Ovary (tissue), 9 donors: ENCODE data around the gene GABPB2. TPM values are rescaled to one million over a fixed set of nuclear protein-coding genes. Genes with fewer than 3 reads are reported as not detected.

Experiments
- DNase-seq, 5 donors: peaks; one replicate each; pipeline ENCODE4 v3.0.0-alpha.2; 2019 to 2020
- H3K27ac ChIP-seq, 2 donors: fragments of 200-600 bp; one replicate each; pipeline versions ENCODE4 v1.5.1 to v1.8.0; 2019 to 2022
- H3K27me3 ChIP-seq: fragments of 200-600 bp; one replicate; pipeline ENCODE4 v1.8.0; 2022
- H3K36me3 ChIP-seq: fragments of 200-600 bp; sonication (generic); one replicate; pipeline ENCODE4 v1.5.1; 2019
- H3K4me1 ChIP-seq: one replicate; pipeline ENCODE4 v1.8.1; 2013; ENCODE audit warnings: mild to moderate bottlenecking, moderate library complexity; ENCODE audit not compliant: insufficient read depth
- H3K4me3 ChIP-seq: fragments of 200-600 bp; sonication (generic); one replicate; pipeline ENCODE4 v1.5.1; 2017
- H3K9me3 ChIP-seq, 2 donors: fragments of 200-600 bp in 1 of 2; sonication (generic) in 1 of 2; one replicate each; pipeline versions ENCODE4 v1.5.1 to v1.8.1; 2013 to 2019; ENCODE audit warnings: mild to moderate bottlenecking in 1 of 2, moderate library complexity in 1 of 2
- EP300 ChIP-seq: sonication (generic); formaldehyde crosslinking; IDR thresholded peaks from one replicate; pipeline ENCODE4 v1.6.1; 2017; ENCODE audit warnings: antibody characterized with exemption
- POLR2A ChIP-seq: fragments of 450-650 bp; IDR thresholded peaks from one replicate; pipeline ENCODE4 v1.6.1; 2017; ENCODE audit warnings: antibody characterized with exemption, mild to moderate bottlenecking, moderate library complexity
- WGBS, 3 donors: extraction: QIAGEN DNeasy Blood & Tissue Kit in 1 of 3; methylation state at CpG; one replicate each; pipeline versions ENCODE4 v1.1.5 to v1.1.7; 2013 to 2017; 5-methylcytosine and 5-hydroxymethylcytosine counted together
- intact Hi-C, 4 donors: fragments of 100-400 bp; cut with DNase I; formaldehyde crosslinking; loops; one replicate each; pipeline versions ENCODE4 v1.11.0 to v1.15.1; 2022 to 2023
- polyA plus RNA-seq, 2 donors: library from polyadenylated mRNA; stranded (reverse); fragments of 200-250 nt in 1 of 2; fragments of 350-450 nt in 1 of 2; fragmentation: Illumina TruSeq in 1 of 2; extraction: RNeasy Lipid Tissue Mini Kit (QIAGEN cat#74804) in 1 of 2; gene quantifications; one replicate each; pipeline ENCODE4 v1.2.3, GENCODE V29; 2013 to 2014
- total RNA-seq, 7 donors: library from RNA; depleted of rRNA in 2 of 7; stranded (reverse); fragments of >200 nt in 2 of 7; fragmentation: NEBNext Ultra II Directional in 3 of 7; extraction: Animal tissue kit (Norgen Biotek cat#: 25700) in 3 of 7; gene quantifications; one replicate each; pipeline versions ENCODE4 v1.1.0 to v1.2.4, GENCODE V29; 2016 to 2023
- TF ChIP-seq, protein P1 (sequence below), 3 donors: fragments of 450-650 bp in 2 of 3; fragments of 200-600 bp in 1 of 3; IDR thresholded peaks; one replicate each; pipeline versions ENCODE4 v1.5.1 to v1.8.0; 2016 to 2022; ENCODE audit warnings: antibody characterized with exemption in 3 of 3, mild to moderate bottlenecking in 1 of 3
- donor health status: DM: no; HTN: no; CAD: no; lungs with moderate emphysema.
- donor health status: DM: no; HTN: no; CAD: no.
- donor health status: Bipolar disorder and iron deficiency.
- donor health status: DM: yes; HTN: yes; CAD: no.
- donor health status: DM: no; HTN: no; CAD: no.
- donor health status: DM: yes; HTN: yes; CAD: no.

Gene GABPB2
- total and polyA plus RNA-seq, 9 donors: 11.4 to 28.1 (median 20.6) TPM

DNA sequence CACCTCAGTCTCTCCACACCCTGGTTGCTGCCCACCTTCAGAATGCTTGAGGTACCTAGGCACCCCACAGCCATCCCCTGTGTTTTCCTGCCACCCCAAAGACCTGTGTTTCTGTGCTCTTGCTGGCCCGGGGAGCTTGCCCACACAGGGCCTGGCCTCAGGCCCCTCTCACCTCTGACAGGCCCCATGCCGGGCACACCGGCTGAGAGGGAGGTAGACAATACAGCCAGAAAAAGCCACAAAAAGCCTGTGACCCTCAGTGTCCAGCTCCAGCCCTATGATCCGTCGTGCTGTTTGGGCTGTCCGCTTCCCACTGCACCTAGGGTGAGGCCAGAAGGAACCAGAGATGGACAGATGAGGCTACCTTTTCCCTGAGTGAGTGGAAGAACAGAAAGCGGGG, 64.4 kb downstream of the GABPB2 start:
- H3K4me1 ChIP-seq: no peaks in the 10 kb centered on the region
- intact Hi-C loops: no loop called here
- no peaks in the 10 kb centered on the region for H3K9me3 ChIP-seq
- H3K36me3 ChIP-seq: no peaks in the 10 kb centered on the region
- 92 to 94% (median 94%) methylated on average over 7 of the region's 7 CpGs for WGBS, 3 donors
- TF ChIP-seq, protein P1, sequence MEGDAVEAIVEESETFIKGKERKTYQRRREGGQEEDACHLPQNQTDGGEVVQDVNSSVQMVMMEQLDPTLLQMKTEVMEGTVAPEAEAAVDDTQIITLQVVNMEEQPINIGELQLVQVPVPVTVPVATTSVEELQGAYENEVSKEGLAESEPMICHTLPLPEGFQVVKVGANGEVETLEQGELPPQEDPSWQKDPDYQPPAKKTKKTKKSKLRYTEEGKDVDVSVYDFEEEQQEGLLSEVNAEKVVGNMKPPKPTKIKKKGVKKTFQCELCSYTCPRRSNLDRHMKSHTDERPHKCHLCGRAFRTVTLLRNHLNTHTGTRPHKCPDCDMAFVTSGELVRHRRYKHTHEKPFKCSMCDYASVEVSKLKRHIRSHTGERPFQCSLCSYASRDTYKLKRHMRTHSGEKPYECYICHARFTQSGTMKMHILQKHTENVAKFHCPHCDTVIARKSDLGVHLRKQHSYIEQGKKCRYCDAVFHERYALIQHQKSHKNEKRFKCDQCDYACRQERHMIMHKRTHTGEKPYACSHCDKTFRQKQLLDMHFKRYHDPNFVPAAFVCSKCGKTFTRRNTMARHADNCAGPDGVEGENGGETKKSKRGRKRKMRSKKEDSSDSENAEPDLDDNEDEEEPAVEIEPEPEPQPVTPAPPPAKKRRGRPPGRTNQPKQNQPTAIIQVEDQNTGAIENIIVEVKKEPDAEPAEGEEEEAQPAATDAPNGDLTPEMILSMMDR (IDR thresholded peaks at IDR 0.05): no peak
- no peak for TF ChIP-seq EP300
- TF ChIP-seq POLR2A: no peak
- H3K4me3 ChIP-seq: no peak overlapping the region
- H3K27me3 ChIP-seq: no peaks in the 10 kb centered on the region
- DNase-seq: peak in 1 of 5 donors; percentile 18
- no peak overlapping the region for H3K27ac ChIP-seq

DNA sequence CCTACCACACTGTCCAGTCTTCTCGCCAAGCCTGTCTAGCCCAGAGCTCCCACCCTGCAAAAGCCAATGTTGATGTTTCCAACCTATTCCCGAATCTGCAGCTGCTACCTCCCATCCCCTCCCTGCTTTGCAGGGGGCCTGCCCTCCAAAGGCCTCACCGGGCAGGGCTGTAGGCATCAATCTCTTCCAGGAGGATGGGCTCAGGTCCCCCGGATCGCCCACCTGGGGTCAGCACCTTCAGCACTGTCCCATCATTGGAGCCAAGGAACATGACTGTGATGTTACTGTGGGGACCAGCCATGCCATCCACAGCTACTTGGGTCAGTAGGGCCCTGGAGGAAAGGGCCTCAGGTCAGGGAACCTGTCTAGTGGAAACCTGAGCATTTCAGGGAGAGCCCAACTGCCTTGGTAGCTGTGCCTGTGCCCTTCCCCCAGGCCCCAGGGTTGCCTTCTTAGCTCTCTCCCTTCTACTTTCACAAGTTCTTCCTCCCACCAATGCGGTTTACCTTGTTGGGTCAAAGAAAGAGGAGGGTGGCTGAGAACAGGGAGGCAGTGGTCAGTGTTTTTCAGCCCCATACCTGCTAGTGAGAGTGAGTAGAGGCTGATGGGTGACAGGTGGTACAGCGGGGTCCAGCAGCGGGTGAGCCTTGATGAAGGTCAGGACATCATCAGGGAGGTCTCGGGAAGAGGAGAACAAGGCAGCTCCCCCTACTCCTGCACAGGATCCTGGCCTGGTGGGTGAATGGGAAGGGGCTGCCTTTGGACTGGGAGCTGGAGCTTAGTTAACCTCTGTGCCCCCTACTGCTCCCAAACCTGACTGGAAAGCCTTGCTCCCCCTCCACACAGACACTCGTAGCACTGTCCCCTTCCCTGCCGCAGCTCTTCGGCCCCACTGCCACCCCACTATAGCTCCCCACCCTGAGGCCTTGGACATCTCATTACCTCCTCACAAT, 65.1 kb downstream of the GABPB2 start:
- Histone ChIP-seq H3K9me3 (no peaks in the 10 kb centered on the region), H3K36me3 (no peaks in the 10 kb centered on the region)
- WGBS, 3 donors: 77 to 88% (median 85%) methylated on average over 12 of the region's 12 CpGs

DNA sequence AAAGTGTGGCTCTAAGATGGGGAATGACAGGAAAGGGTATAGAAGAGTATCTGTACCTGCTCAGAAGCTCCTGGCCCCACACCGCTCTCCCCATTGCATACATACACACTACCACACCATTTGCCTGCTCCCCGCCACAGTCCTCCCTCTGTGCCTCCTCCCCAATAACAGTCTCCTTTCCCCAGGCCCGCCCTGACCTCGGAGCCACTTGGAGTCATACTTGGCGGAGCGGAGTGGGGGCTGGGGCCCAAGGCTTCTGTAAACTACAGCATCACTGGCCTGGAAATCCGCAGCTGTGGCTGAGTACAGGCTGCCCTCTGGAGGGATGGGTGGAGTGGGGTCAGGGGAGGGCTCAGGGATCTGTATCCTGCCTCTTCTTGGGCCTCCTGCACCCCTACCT, 67.2 kb downstream of the GABPB2 start:
- DNase-seq: no peak
- Histone ChIP-seq H3K9me3 (no peaks in the 10 kb centered on the region), H3K4me1 (no peaks in the 10 kb centered on the region), H3K4me3 (no peak overlapping the region), H3K36me3 (no peaks in the 10 kb centered on the region), H3K27me3 (no peaks in the 10 kb centered on the region), H3K27ac (no peak overlapping the region)
- 92 to 94% (median 93%) methylated on average over 7 of the region's 7 CpGs for WGBS, 3 donors
- intact Hi-C loops: no loop called here
- TF ChIP-seq, protein P1 (IDR thresholded peaks at IDR 0.05): no peak
- no peak for TF ChIP-seq EP300
- TF ChIP-seq POLR2A: no peak

More for the DNA sequence above, 65.1 kb downstream of the GABPB2 start:
- intact Hi-C loops: no loop called here
- no peak overlapping the region for H3K4me3 ChIP-seq
- TF ChIP-seq POLR2A (no peak), EP300 (no peak)
- TF ChIP-seq, protein P1 (IDR thresholded peaks at IDR 0.05): no peak
- H3K27ac ChIP-seq: no peak overlapping the region
- H3K4me1 ChIP-seq: no peaks in the 10 kb centered on the region
- DNase-seq: no peak
- no peaks in the 10 kb centered on the region for H3K27me3 ChIP-seq

DNA sequence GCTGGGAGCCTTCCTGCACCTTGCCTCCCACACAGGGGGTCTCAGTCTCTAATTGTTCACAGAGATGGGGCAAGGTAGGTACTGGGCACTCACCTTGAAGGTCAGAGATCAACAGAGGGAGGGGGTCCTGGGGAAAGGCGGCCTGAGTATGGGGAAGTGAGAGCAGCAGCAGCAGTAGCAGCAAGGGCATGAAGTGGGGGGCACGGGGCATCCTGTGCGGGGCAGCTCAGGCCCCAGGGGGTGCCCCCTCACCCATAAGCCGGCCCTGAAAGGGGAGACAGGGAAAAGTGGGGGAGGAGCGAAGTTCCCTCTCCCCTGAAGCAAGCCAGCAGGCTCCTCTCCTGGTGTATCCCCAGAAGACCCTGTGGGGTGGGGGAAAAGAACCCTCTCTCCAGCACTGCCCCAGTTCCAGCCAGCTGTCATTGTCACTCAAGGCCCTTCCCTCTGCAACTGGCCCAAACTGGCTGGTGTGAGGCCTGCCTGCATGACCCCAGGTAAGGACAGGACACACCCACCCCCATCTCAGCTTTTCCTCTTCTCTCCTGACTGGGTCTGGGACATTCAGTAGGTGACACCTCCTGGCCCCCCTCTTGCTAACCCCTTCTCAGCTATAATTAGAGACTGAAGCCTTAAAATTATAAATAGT, 72.0 kb downstream of the GABPB2 start:
- 71 to 81% (median 79%) methylated on average over 5 of the region's 5 CpGs for WGBS, 3 donors
- no peaks in the 10 kb centered on the region for H3K9me3 ChIP-seq
- TF ChIP-seq POLR2A (no peak), EP300 (no peak)
- TF ChIP-seq, protein P1 (IDR thresholded peaks at IDR 0.05): no peak
- H3K36me3 ChIP-seq: no peaks in the 10 kb centered on the region
- H3K4me1 ChIP-seq: peaks cover 8% of the 10 kb centered on the region
- no peak overlapping the region for H3K4me3 ChIP-seq
- H3K27me3 ChIP-seq: no peaks in the 10 kb centered on the region
- H3K27ac ChIP-seq: no peak overlapping the region
- intact Hi-C loops: loop anchor here in 1 of 4 donors (10.0 kb wide), 1 partner anchor 68 kb away; the partner anchor contains the start of gene GABPB2
- DNase-seq: peak in 1 of 5 donors; percentile 30
